H1 (cell line): ENCODE results near the gene COL27A1. TPM values are rescaled to one million over a fixed set of nuclear protein-coding genes. Genes with fewer than 3 reads are reported as not detected.

Source experiments
- CTCF ChIA-PET: fragments of 300-600 bp; sonication (Branson Sonifier 250); formaldehyde crosslinking; loops from one replicate; lab custom pipeline; 2021; ENCODE audit not compliant: partially characterized antibody; lab: Charles Lee
- POLR2A ChIA-PET: fragments of 300-600 bp; sonication (Branson Sonifier 250); formaldehyde crosslinking; loops from one replicate; lab custom pipeline; 2021; ENCODE audit warnings: inconsistent platforms; ENCODE audit not compliant: partially characterized antibody; lab: Charles Lee
- DNase-seq, 2 experiments: peaks; one replicate each; pipeline versions ENCODE4 v3.0.0 to v3.0.0-alpha.2; 2010 to 2022; ENCODE audit warnings: low spot score in 2 of 2, low read depth in 1 of 2, mixed read lengths in 1 of 2
- FAIRE-seq: peaks from 2 replicates; lab custom pipeline; 2011; peaks lifted over from hg19 to GRCh38; lab: Jason Lieb, UNC
- H2AFZ ChIP-seq: 2 replicates; pipeline ENCODE4 v1.8.1; 2012; ENCODE audit warnings: low read length, inconsistent platforms
- H2AK5ac ChIP-seq: 2 replicates; pipeline ENCODE4 v1.6.1; 2013; ENCODE audit warnings: low read depth, low read length
- H2BK120ac ChIP-seq: replicated peaks from 2 replicates; pipeline ENCODE3; 2013; ENCODE audit warnings: low read depth, low read length, inconsistent platforms
- H2BK12ac ChIP-seq: 2 replicates; pipeline ENCODE4 v1.6.1; 2013; ENCODE audit warnings: low read depth, low read length
- H2BK15ac ChIP-seq: 2 replicates; pipeline ENCODE4 v1.6.1; 2013; ENCODE audit warnings: low read length
- H2BK20ac ChIP-seq: 2 replicates; pipeline ENCODE4 v1.6.1; 2013; ENCODE audit warnings: low read length
- H2BK5ac ChIP-seq: 2 replicates; pipeline ENCODE4 v1.6.1; 2013; ENCODE audit warnings: low read depth, low read length
- H3K14ac ChIP-seq: 2 replicates; pipeline ENCODE4 v1.6.1; 2013; ENCODE audit warnings: inconsistent platforms; ENCODE audit not compliant: insufficient read length
- H3K18ac ChIP-seq: 2 replicates; pipeline ENCODE4 v1.6.1; 2013; ENCODE audit warnings: low read length; ENCODE audit errors: extremely low read depth
- H3K23ac ChIP-seq: 2 replicates; pipeline ENCODE4 v1.6.1; 2013; ENCODE audit warnings: inconsistent platforms; ENCODE audit not compliant: insufficient read length
- H3K23me2 ChIP-seq: 2 replicates; pipeline ENCODE4 v1.6.1; 2013; ENCODE audit warnings: low read depth, low read length
- H3K27ac ChIP-seq: 2 replicates; pipeline ENCODE4 v1.6.1; 2011; ENCODE audit warnings: low read depth, low read length, inconsistent platforms
- H3K27me3 ChIP-seq, 4 experiments: replicated peaks in 1 of 4; 1 replicate in 1 of 4; 2 replicates in 3 of 4; pipeline versions ENCODE4 v1.6.1 to v1.8.1; 2011 to 2013; ENCODE audit warnings: low read length in 3 of 4, mild to moderate bottlenecking in 3 of 4, inconsistent platforms in 2 of 4, mixed read lengths in 2 of 4, moderate library complexity in 1 of 4; ENCODE audit not compliant: control insufficient read depth in 3 of 4, insufficient read depth in 3 of 4; ENCODE audit errors: extremely low read depth in 1 of 4
- H3K36me3 ChIP-seq, 4 experiments: 2 replicates each; pipeline versions ENCODE4 v1.6.1 to v1.8.1; 2011 to 2013; ENCODE audit warnings: mild to moderate bottlenecking in 4 of 4, low read length in 3 of 4, moderate library complexity in 2 of 4, control low read depth in 1 of 4, inconsistent platforms in 1 of 4; ENCODE audit not compliant: insufficient read depth in 4 of 4, control insufficient read depth in 2 of 4
- H3K4ac ChIP-seq: replicated peaks from 2 replicates; pipeline ENCODE3; 2013; ENCODE audit warnings: low read length, low read depth, mixed read lengths, inconsistent platforms; ENCODE audit not compliant: insufficient read length
- H3K4me1 ChIP-seq, 4 experiments: replicated peaks in 1 of 4; 1 replicate in 1 of 4; 2 replicates in 3 of 4; pipeline versions ENCODE4 v1.6.1 to v1.8.1; 2011 to 2013; ENCODE audit warnings: low read length in 3 of 4, inconsistent platforms in 2 of 4, mixed read lengths in 1 of 4; ENCODE audit not compliant: insufficient read depth in 4 of 4, control insufficient read depth in 3 of 4
- H3K4me2 ChIP-seq, 2 experiments: 2 replicates each; pipeline versions ENCODE4 v1.6.1 to v1.8.1; 2011 to 2013; ENCODE audit warnings: low read depth in 2 of 2, low read length in 2 of 2, control low read depth in 1 of 2, inconsistent platforms in 1 of 2, mild to moderate bottlenecking in 1 of 2; ENCODE audit not compliant: insufficient read depth in 1 of 2
- H3K4me3 ChIP-seq, 4 experiments: fragments of 200-600, 300-600 bp in 1 of 4; sonication (generic), shearing (Covaris generic), sonication (Bioruptor Twin) in 1 of 4; 2 replicates each; pipeline versions ENCODE4 v1.5.1 to v1.8.1; 2011 to 2016; ENCODE audit warnings: low read length in 4 of 4, low read depth in 3 of 4, control low read depth in 2 of 4, inconsistent platforms in 2 of 4, mild to moderate bottlenecking in 2 of 4, mixed read lengths in 1 of 4, moderate library complexity in 1 of 4; ENCODE audit not compliant: insufficient read depth in 2 of 4; ENCODE audit errors: extremely low read depth in 1 of 4
- H3K56ac ChIP-seq: replicated peaks from 2 replicates; pipeline ENCODE3; 2013; ENCODE audit warnings: low read depth, mild to moderate bottlenecking, mixed read lengths, low read length, inconsistent platforms; ENCODE audit not compliant: insufficient read length
- H3K79me1 ChIP-seq: 2 replicates; pipeline ENCODE4 v1.6.1; 2013; ENCODE audit warnings: low read depth, low read length, control low read depth
- H3K79me2 ChIP-seq, 2 experiments: 2 replicates each; pipeline versions ENCODE4 v1.6.1 to v1.8.1; 2012 to 2013; ENCODE audit warnings: low read length in 2 of 2, mild to moderate bottlenecking in 2 of 2, inconsistent platforms in 1 of 2; ENCODE audit not compliant: insufficient read depth in 2 of 2, control insufficient read depth in 1 of 2
- H3K9ac ChIP-seq, 4 experiments: replicated peaks in 1 of 4; 1 replicate in 1 of 4; 2 replicates in 3 of 4; pipeline versions ENCODE4 v1.6.1 to v1.8.1; 2011 to 2013; ENCODE audit warnings: low read depth in 3 of 4, low read length in 3 of 4, control low read depth in 2 of 4, mild to moderate bottlenecking in 2 of 4, moderate library complexity in 2 of 4, inconsistent platforms in 1 of 4; ENCODE audit errors: extremely low read depth in 1 of 4
- H3K9me3 ChIP-seq, 2 experiments: 2 replicates each; pipeline versions ENCODE4 v1.6.1 to v1.8.1; 2012 to 2013; ENCODE audit warnings: mild to moderate bottlenecking in 2 of 2, moderate library complexity in 2 of 2, control low read depth in 1 of 2, inconsistent platforms in 1 of 2, low read depth in 1 of 2, low read length in 1 of 2, mixed read lengths in 1 of 2; ENCODE audit not compliant: insufficient read depth in 2 of 2
- H4K20me1 ChIP-seq, 2 experiments: replicated peaks in 1 of 2; 2 replicates each; pipeline versions ENCODE3 to v1.8.1; 2011 to 2013; ENCODE audit warnings: inconsistent platforms in 2 of 2, low read length in 2 of 2, mild to moderate bottlenecking in 1 of 2; ENCODE audit not compliant: insufficient read depth in 2 of 2, control insufficient read depth in 1 of 2
- H4K5ac ChIP-seq: 2 replicates; pipeline ENCODE4 v1.6.1; 2013; ENCODE audit warnings: low read length, low read depth, mixed read lengths, inconsistent platforms; ENCODE audit not compliant: insufficient read length
- H4K8ac ChIP-seq: 2 replicates; pipeline ENCODE4 v1.8.0; 2013; ENCODE audit warnings: mild to moderate bottlenecking, moderate library complexity, low read length, inconsistent platforms; ENCODE audit not compliant: insufficient read depth; ENCODE audit errors: extremely low read depth
- H4K91ac ChIP-seq: replicated peaks from 2 replicates; pipeline ENCODE3; 2013; ENCODE audit warnings: low read length, mixed read lengths, inconsistent platforms; ENCODE audit not compliant: insufficient read length
- YY1 ChIP-seq: IDR thresholded peaks from 2 replicates; pipeline ENCODE4 v1.6.1; 2011; ENCODE audit warnings: low read depth, mild to moderate bottlenecking, low read length
- WGBS, 2 experiments: shearing (Covaris generic) in 1 of 2; methylation state at CpG; one replicate each; pipeline versions ENCODE4 v1.1.6 to v1.1.7; 2013 to 2015; ENCODE audit warnings: low lambda C conversion rate in 2 of 2, mixed read lengths in 2 of 2, inconsistent platforms in 1 of 2, low coverage in 1 of 2, missing lambda C conversion rate in 1 of 2; ENCODE audit not compliant: insufficient replicate concordance in 2 of 2, insufficient coverage in 1 of 2, insufficient read length in 1 of 2; ENCODE audit errors: extremely low coverage in 1 of 2, missing lambda C conversion rate in 1 of 2; 5-methylcytosine and 5-hydroxymethylcytosine counted together
- polyA plus RNA-seq, 7 experiments: library from polyadenylated mRNA; depleted of rRNA in 3 of 7; stranded (reverse) in 5 of 7; unstranded in 2 of 7; fragments of >200 nt in 5 of 7; fragments of 200-250 nt in 2 of 7; gene quantifications; 1 replicate in 5 of 7; 2 replicates in 1 of 7; 4 replicates in 1 of 7; pipeline versions ENCODE4 v1.2.1 to v1.2.3, GENCODE V29; 2011 to 2013; ENCODE audit warnings: missing spikeins in 2 of 7, mixed read lengths in 2 of 7
- total RNA-seq: library from RNA; stranded (reverse); fragmentation: NEBNext Ultra II Directional; extraction: Animal tissue kit (Norgen Biotek cat#: 25700); gene quantifications from 2 replicates; pipeline ENCODE4 v1.2.1, GENCODE V29; 2021

Gene COL27A1
- total and polyA plus RNA-seq, 2 of the 8 experiments (the other 6 are each of a cell fraction or from before 2014, with no cell fraction given), result 15.1 to 22.8 TPM

- Histone ChIP-seq H2BK20ac (no peak overlapping the region), H2BK15ac (no peak overlapping the region), H3K4me1 (no peaks in the 10 kb centered on the region; a peak in 2 of 7 replicates), H3K4me3 (no peak overlapping the region), H3K18ac (no peak overlapping the region), H3K4ac (no peak overlapping the region), H3K23me2 (no peaks in the 10 kb centered on the region), H2AK5ac (no peak overlapping the region), H3K79me2 (no peaks in the 10 kb centered on the region), H2BK120ac (no peak overlapping the region), H3K27me3 (no peaks in the 10 kb centered on the region), H4K20me1 (peaks cover 0 to 1% of the 10 kb centered on the region in 2 experiments), H3K9ac (no peak overlapping the region), H3K9me3 (no peaks in the 10 kb centered on the region), H2AFZ (no peak overlapping the region), H3K36me3 (peaks cover 0 to 10% (median 1%) of the 10 kb centered on the region in 4 experiments; a peak in 2 of 8 replicates), H3K23ac (no peak overlapping the region), H4K91ac (no peak overlapping the region), H3K79me1 (no peaks in the 10 kb centered on the region), H2BK12ac (no peak overlapping the region), H3K56ac (no peak overlapping the region), H3K14ac (no peak overlapping the region), H2BK5ac (no peak overlapping the region), H3K4me2 (no peak overlapping the region), H3K27ac (no peak overlapping the region), H4K8ac (no peak overlapping the region), H4K5ac (no peak overlapping the region)
- POLR2A ChIA-PET, result no interaction called here
- no peak for TF ChIP-seq YY1
- peak in 1 of 2 experiments; percentile 27 for DNase-seq
- FAIRE-seq, result no peak
- 84% methylated on average over 15 of the region's 15 CpGs; no CpG with 5 or more reads in 1 of the 2 experiments for WGBS, 2 experiments
- CTCF ChIA-PET, result interaction anchor here (1.0 to 1.2 kb wide), 3 partner anchors 11 to 218 kb away, joined by 3 to 4 read pairs (median 3); no protein-coding TSS in a partner anchor
Observed at GRCh38 chr9:114301798-114302565, 146.6 kb downstream of the COL27A1 start.
